Measurements from ENCODE around the gene CYBA.

Gene CYBA

DNA sequence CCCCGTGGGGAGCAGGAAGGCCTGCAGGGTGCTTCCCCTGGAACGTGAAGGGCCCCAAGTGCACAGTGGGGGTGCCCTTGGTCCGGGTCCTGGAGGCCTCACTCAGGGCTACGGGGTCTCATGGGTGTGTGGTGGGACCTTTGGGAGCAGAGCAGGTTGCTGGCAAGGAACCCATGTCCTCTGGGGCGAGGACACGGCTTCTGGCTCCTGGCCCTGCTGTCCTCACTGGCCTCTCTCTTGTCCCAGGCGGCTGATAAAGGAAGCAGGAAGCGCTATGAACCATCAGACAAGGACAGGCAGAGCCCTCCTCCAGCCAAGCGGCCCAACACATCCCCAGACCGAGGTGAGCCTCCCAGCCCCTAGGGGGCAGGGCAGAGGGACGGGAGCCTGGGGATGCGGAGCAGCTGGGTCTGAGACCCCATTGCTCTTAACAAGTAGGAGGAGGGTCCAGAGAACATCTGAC, 22.3 kb downstream of the CYBA start:
- peak; percentile 21 for DNase-seq (ENCODE audit: low read depth)

DNA sequence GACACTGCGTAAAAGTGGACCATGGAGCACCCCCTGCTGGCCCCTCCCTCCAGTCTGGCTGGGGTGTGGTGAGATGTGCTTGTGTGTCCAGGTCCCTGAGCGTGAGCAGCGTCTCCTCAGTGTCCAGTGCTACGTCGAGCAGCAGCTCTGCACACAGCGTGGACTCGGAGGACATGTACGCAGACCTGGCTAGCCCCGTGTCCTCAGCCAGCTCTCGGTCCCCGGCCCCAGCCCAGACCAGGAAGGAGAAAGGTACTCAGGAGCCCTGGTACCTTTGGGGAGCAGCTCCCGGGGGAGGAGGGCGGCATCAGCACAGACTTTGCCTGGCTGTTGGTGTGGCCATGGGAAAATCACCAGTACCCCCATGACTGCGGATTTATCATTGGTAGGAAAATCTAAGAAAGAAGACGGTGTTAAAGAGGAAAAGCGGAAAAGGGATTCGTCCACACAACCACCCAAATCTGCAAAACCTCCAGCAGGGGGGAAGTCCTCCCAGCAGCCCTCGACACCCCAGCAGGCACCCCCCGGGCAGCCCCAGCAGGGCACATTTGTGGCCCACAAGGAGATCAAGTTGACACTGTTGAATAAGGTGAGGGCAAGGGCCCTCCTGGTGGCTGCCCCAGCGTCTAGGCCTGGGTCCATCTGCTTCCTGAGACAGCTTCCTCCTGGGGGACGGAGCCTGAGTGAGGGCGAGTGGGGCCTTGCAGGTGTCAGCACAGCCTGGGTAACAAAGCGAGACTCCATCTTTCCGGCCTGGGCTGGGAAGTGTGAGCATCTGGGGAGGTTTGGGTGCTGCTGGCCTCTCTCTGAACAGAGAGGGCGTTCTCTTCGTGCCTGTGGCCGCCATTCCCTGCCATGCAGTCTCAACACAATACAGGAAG, 23.1 kb downstream of the CYBA start:
- no peak for DNase-seq (ENCODE audit: low read depth)

DNA sequence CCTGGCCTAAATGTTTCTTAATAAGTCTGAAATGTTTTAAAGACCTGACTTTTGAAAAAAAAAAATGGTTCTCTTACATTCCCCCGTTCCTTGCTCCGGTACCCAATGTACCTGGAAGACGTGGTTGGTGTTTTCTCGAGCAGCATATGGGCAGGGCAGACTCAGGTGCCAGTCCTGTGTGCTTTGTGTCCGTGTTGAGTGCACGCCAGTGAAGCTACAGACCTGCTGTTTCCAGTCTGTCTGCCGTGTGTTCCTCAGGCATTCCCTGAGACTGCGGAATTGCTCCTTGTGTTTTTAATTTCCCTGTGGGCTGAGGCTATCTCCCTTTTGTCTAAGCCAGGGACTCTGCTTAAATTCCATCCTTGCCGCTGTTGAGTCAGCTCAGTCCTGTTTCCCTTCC, 24.2 kb downstream of the CYBA start:
- DNase-seq (ENCODE audit: low read depth), result no peak

DNA sequence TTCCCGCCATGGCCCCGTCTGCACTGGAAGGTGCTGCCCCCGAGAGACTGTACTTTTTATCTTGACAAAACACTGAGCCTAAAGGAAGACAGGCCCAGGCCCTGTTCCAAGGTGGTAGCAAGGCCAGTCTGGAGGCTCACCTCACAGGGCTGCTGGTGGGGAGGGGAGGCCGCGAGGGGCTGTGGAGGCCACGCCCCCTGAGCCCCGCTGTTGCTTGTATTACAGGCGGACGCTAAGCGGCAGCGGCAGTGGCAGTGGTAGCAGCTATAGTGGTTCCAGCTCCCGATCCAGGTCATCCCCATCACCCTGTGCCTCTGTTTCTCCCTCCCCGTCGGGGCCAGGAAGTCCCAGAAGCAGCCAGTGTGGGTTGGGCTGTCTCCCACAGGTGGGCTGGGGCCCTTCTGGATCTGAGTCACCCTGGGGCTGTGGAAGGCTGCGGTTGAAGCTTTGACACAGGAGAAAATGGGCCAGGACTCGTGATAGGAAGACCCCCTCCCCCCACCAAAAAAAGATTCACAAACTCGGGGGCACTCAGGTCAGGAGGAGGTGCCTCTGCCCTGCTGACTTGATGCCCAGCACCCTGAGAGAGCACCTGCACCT, 25.8 kb downstream of the CYBA start:
- DNase-seq (ENCODE audit: low read depth), result no peak

DNA sequence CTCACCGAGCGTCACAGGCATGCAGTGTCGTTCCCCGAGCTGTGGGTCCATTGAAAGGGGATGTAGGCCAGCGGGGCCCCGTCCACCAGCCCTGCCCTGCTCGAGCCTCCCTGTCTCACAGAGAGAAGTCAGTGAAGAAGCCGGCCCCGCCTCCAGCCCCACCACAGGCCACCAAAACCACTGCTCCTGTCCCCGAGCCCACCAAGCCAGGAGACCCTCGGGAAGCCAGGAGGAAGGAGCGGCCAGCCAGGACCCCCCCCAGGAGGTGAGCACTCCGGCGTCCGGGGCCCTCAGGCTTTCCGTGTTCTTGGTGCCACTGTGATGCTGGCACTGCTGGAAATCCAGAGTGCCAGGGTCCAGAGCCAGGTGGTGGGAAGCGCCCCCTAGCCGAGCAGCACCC, 26.4 kb downstream of the CYBA start:
- no peak for DNase-seq (ENCODE audit: low read depth)

DNA sequence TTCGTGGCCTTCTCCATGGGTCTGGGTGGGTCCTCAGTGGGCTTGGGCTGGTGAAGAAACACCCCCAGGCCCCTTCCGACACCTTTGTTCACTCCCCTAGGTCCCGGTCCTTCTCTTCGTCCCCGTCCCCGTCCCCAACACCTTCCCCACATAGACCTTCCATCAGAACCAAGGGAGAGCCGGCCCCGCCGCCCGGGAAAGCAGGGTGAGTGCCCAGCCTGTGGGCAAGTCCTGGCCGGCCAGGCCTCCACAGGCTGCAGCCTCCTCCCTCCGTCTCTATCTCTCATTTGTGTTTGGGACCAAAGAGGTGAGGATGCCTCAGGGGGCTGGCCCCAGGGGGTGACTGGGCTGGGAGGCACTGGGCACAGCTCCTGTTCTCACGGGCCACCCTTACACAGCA, 27.0 kb downstream of the CYBA start:
- DNase-seq (ENCODE audit: low read depth), result no peak

DNA sequence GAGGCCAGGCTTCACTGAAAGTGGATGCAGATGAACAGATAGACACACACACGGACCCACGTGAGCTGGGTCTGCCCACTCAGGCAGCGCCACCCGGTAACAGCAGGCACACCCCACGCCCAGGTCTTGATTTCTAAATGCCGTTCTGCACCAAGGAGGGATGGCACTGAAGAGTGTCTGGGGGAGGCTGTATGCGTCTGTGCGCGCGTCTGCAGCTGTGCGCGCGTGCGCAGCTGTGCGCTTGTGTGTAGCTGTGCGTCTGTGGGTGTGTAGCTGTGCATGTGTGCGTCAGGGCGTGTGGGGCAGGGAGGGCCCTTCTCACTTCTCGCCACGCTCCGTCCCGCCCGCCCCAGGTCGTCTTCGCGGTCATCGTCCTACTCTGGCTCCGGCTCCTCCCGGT, 28.0 kb downstream of the CYBA start:
- no peak for DNase-seq (ENCODE audit: low read depth)

DNA sequence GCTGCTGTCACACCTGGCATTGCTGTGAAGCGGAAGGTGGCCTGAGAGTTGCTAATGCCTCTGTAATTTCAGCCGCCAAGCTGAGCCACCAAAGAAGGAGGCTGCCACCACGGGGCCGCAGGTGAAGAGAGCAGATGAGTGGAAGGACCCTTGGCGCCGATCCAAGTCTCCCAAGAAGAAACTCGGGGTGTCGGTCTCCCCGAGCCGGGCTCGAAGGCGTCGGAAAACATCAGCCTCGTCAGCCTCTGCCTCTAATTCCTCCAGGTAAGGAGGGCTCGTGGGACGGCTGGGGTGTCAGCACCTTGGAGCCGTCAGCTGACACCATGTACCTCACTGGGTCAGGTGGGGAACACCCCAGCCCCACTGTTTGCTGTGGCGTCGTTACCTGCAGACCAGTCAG, 28.7 kb downstream of the CYBA start:
- no peak for DNase-seq (ENCODE audit: low read depth)

DNA sequence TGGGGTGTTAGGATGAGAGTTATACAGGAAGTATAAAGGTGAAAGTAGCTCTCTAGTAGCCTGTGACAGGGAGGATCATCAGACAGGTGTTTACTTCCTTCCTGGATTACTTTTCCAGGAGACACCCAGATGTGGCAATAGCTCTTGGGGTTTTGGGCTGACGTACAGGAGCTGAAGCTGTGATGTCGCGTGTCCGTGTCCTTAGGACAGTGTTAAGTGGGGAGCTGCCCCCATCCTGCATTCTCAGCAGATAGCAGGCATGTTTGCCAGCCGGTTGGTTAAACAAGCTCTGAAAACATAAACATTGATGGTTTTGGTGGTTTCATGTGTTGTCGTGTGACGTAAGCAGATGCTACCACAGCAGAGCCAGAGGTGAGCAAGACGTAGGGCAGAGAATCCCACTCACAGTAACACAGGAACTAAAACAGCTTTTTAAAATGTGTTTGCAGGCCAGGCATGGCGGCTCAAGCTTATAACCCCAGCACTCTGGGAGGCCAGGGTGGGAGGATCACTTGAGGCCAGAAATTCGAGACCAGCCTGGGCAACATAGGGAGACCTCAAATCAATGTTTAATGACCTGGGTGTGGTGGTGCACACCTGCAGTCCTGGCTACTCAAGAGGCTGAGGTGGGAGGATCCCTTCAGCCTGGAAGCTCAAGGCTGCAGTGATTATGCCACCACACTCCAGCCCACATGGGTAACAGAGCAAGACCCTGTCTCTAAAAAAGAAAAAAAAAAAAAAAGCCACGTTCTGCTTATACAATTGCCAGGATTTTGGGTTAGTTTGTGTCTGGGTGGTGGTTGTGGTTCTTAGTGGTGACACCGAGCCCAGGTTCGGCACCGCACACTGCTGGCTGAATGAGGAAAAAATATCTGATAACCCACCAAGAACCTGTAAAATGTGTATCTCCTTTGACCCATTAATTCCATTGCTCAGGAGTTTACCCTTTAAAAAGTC, 30.7 kb downstream of the CYBA start:
- DNase-seq (ENCODE audit: low read depth), result peak; percentile 93

DNA sequence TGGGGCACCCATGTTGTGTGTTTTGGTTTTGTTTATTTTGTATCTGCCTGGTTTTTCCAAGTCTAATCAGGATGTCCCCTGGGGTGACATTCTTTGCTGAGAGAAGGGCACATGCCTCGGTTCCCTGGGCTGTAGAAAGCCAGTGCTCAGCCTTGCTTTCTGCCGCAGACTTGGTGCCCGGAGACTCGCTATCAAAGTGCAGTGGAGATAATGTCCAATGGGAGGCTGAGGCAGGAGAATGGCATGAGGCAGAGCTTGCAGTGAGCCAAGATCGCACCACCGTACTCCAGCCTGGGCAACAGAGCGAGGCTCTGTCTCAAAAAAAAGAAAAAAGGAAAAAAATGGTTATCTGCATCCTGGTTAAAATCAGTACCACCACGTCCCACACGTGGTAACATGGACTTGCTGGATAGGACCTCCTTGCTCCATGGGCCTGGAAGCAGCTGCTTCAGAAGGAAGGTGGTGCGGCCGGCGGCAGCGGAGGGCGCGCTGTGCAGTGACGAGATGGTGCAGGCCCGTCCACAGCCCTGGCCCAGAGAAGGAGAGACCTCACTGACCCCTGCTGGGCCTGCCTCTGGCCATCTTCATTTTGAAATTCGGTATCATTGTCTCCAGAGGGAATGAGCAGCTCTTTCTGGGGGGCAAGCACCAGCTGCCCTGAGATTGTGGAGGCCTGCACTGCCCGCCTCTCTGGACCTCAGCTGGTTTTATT, 31.7 kb downstream of the CYBA start:
- DNase-seq (ENCODE audit: low read depth), result no peak

DNA sequence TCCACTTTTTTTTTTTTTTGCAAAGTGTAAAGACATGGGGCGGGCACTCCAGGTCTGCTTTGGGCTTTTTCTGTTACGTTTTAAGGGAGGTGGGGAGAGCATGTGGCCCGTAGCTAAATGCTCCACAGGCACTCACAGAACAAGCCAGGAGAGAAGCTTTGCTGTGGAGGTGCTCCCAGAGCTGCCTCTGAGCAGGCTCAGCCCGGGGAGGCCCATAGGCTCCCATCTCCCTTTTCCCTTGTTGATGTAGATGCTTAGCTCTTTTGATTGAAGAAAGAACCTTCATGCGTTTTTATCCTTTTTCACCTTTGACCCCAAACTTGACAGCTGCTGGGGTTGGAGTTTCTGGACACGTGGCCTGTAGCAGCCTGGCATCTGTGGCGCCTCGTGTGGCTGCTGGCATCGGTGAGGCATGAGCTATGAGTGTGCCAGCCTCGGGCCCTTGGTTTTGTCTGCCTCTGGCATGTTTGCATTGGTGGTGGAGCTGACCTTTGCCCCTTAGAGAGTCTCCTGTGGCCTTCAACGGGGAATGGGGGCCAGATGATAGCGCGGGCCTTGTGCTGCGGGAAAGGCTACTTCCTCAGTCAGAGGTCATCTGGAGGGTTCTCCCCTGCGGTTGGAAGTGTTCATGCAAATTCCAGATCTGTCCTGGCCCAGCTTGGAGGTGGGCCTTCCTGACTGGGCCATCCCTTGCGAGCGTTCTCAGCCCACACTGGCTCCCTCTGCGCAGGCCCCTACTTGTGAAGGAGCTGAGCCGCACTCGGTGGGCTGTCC, 32.5 kb downstream of the CYBA start:
- peak; percentile 20 for DNase-seq (ENCODE audit: low read depth)

DNA sequence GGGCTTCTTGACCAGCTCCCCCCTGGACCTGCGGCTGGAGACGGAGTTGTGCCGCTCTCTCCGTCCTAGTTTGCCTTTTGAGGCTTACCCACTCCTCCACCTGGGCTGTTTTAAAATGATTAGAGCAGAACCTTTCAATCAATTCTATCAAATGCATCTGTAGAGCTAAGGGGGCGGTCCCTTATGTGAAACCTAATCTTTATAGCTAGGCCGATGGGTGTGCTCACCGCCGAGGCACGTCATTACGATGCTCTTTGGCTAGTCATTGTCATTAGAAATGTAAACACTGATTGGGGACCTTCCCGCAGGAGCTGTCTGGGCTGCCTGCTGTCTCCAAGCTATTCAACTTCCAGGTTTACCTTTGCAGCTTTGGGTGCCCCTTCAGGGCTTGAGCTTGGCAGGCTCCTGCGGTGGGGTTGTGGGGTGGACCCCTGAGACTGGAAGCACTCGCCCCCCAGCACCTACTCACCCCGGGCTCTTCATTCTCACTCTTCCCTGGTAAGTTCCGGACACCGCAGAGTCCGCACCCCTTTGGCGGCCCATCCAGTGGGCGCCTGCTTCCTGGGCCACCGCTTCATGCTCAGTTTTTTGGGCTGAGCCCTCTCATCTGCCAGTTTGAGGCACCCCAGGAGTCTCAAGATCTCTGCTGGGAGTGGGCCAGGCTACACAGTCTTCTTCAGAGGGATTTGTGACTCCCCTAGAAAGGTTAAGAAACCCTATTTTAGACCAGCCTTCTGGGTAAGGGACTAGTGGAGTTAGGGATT, 33.4 kb downstream of the CYBA start:
- DNase-seq (ENCODE audit: low read depth), result peak; percentile 38

DNA sequence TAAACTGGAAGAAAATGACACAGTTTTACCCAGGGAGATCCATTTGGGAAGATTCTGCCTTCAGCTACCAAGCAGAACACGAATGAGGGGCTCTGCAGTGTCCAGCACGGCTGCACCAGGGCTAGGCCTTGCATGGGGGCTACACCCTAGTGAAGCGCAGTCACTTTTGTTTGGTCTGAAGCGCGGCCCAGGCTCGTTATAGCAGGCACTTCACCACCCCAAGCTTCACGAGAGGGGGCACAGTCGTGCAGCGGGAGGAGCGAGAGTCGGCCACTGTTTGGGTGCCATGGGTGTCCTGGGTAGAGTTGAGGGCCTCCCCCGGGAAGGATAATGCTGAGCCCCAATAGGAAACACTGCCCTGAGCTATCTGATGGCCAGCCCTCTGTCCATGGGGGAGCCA, 34.1 kb downstream of the CYBA start:
- no peak for DNase-seq (ENCODE audit: low read depth)

DNA sequence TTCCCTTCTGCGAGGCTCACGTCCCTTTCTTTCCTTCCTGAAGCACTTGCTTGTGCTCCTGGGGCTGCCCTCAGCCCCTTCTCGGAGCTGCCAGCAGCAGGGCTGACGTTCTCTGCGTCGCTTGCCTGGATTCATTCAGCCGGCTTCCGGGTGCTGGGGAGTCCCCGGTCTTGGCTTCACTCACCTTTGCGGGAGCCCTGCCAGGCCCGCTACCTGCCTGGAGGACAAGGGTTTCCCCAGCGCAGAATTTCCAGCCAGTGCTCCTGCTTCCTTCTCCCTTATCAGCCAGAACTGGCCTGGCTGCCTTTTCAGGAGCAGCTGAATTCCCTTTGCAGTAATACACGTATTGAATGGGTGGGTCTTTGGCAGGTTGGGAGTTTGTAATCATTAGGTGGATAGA, 34.5 kb downstream of the CYBA start:
- no peak for DNase-seq (ENCODE audit: low read depth)

DNA sequence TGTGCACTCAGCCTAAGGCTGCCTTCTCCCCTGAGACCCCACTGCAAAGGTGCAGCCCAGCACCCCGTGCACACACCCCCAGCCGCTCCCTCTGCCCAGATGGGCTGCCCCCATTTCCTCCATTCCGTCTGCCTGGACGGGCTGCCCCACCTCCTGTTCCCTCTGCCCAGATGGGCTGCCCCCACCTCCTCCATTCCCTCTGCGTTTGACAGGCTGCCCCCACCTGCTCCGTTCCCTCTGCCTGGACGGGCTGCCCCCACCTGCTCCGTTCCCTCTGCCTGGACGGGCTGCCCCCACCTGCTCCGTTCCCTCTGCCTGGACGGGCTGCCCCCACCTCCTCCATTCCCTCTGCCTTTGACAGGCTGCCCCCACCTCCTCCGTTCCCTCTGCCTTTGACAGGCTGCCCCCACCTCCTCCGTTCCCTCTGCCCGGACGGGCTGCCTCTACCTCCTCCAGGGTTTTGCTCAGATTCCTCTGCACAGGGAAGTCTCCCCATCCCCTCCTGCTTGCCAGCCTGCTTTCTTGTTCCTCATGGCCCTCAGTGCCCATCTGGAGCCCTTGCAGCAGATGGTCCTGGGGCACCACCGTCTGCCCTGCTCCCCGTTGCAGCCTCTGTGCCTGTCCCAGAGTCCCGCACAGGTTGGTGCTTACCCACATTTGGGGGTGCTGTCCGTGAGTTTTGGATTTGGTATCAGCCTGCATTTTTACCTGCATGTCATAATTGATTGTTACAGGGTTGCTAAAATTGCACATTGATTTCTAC, 35.9 kb downstream of the CYBA start:
- no peak for DNase-seq (ENCODE audit: low read depth)

DNA sequence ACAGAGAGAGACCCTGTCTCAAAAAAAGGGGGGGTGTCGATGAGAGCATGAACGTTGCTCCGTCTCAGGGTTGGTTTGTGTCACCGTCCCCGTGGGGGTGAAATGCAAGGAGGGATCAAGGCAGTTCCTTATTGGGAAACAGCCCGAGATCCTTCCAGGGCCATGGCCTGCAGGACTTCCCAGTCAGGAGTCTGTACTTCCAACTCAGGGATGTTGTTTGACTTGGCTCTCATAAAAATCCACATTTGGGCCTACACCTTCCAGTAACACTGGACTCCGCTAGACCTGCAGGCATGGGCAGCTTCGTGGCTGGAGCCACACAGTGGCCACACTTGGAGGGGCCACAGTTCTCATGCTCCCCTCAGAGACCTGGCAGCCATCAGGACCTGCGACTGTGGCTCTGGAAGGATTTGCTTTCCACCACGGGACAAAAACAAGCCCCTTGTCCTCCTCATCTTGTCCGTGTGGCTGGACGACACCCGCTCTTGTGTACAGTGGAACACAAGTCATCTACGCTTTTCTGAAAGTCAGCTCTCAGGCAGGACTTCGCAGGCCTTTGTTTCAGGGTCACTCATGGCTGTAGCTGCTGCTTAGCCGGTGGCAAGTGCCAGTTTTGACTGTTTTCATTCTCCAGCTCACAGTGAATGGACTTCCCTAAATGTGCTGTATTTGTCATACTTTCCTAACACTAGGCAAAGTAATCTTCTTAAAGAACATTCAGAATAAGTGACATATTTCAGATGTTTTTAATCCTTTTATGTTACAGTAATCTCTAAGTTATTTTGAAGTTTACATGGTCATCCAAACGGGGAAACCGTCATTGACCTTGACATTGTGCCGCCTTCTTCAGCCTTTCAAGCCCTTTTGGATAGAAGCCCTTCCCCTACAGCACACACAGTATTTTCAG, 36.7 kb downstream of the CYBA start:
- peak; percentile 52 for DNase-seq (ENCODE audit: low read depth)

DNA sequence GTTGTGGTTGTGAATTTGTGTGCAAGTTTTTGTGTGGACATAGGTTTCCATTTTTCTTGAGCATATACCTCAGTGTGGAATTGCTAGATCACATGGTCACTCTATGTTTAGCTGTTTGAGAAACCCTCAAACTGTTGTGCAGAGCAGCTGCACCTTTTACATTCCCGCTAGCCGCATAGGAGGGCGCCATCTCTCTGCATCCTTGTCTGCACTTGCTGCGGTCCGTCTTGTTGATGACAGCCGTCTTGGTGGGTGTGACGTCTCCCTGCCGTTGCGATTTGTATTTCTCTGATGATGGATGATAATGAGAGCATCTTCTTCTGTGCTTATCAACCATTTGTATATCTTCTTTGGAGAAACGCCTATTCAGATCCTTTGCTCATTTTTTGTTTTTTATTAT, 37.6 kb downstream of the CYBA start:
- no peak for DNase-seq (ENCODE audit: low read depth)
